ENCODE results near the gene PLXNA2.

The PLXNA2 gene

GRCh38 chr1:208209286-208209685 is 34.9 kb downstream of the PLXNA2 start:
- TF ChIP-seq CTCF (IDR thresholded peaks at IDR 0.05; ENCODE audit: low read depth, low read length) = no peak
- DNase-seq (ENCODE audit: extremely low read depth, low read depth) = no peak

- DNase-seq (ENCODE audit: extremely low read depth, low read depth) = no peak
- no peak for TF ChIP-seq CTCF (IDR thresholded peaks at IDR 0.05; ENCODE audit: low read depth, low read length)
Observed at GRCh38 chr1:208208132-208208487, 36.1 kb downstream of the PLXNA2 start.

GRCh38 chr1:208207388-208208131 is 36.6 kb downstream of the PLXNA2 start:
- TF ChIP-seq CTCF (IDR thresholded peaks at IDR 0.05; ENCODE audit: low read depth, low read length) = no peak
- DNase-seq (ENCODE audit: extremely low read depth, low read depth) = no peak

- DNase-seq (ENCODE audit: extremely low read depth, low read depth) = no peak
- no peak for TF ChIP-seq CTCF (IDR thresholded peaks at IDR 0.05; ENCODE audit: low read depth, low read length)
Observed at GRCh38 chr1:208206092-208206698, 38.0 kb downstream of the PLXNA2 start.

- no peak for DNase-seq (ENCODE audit: extremely low read depth, low read depth)
- TF ChIP-seq CTCF (IDR thresholded peaks at IDR 0.05; ENCODE audit: low read depth, low read length) = no peak
Observed at GRCh38 chr1:208205216-208206013, 38.8 kb downstream of the PLXNA2 start.

GRCh38 chr1:208204779-208205178 is 39.4 kb downstream of the PLXNA2 start:
- peak; percentile 39 for TF ChIP-seq CTCF (IDR thresholded peaks at IDR 0.05; ENCODE audit: low read depth, low read length)
- no peak for DNase-seq (ENCODE audit: extremely low read depth, low read depth)
